Kidney tubule cell (primary cell): ENCODE data around the gene BSDC1.
"Not testable (repeated sequence)": the region's sequence is repeated elsewhere in the genome, so short reads cannot be mapped to it uniquely, and the experiment has no call there.

Experiments used
- DNase-seq: peaks from one replicate; pipeline ENCODE4 v3.0.0-alpha.2; 2018; ENCODE audit warnings: low spot score

The BSDC1 gene

GRCh38 chr1:32394141-32394889 lies at the start of gene BSDC1:
BSDC1 (minus strand) TSS chr1:32394441; CDS start chr1:32394414, 27 bp downstream.
- peak; percentile 99 for DNase-seq

- DNase-seq = not testable (repeated sequence)
Observed at GRCh38 chr1:32441467-32441866, 47.2 kb upstream of the BSDC1 start.

- DNase-seq = not testable (repeated sequence)
Observed at GRCh38 chr1:32438777-32439176, 44.5 kb upstream of the BSDC1 start.

GRCh38 chr1:32438136-32438535 lies 43.9 kb upstream of the BSDC1 start:
- no peak for DNase-seq

- DNase-seq = peak; percentile 70
Observed at GRCh38 chr1:32431736-32432400, 37.6 kb upstream of the BSDC1 start.

GRCh38 chr1:32427264-32427963 lies 33.2 kb upstream of the BSDC1 start:
- DNase-seq = no peak

GRCh38 chr1:32426489-32427255 lies 32.4 kb upstream of the BSDC1 start:
- peak; percentile 30 for DNase-seq

GRCh38 chr1:32421775-32422174 lies 27.5 kb upstream of the BSDC1 start:
- DNase-seq = no peak

- no peak for DNase-seq
Observed at GRCh38 chr1:32414186-32414886, 20.1 kb upstream of the BSDC1 start.

GRCh38 chr1:32413507-32414185 lies 19.4 kb upstream of the BSDC1 start:
- DNase-seq = peak; percentile 75

- DNase-seq = no peak
Observed at GRCh38 chr1:32411261-32411660, 17.0 kb upstream of the BSDC1 start.

- DNase-seq = peak; percentile 93
Observed at GRCh38 chr1:32406629-32407111, 12.4 kb upstream of the BSDC1 start.

GRCh38 chr1:32405672-32406467 lies 11.6 kb upstream of the BSDC1 start:
- peak; percentile 60 for DNase-seq

GRCh38 chr1:32404946-32405345 lies 10.7 kb upstream of the BSDC1 start:
- DNase-seq = no peak

GRCh38 chr1:32400876-32401631 lies 6.8 kb upstream of the BSDC1 start:
- DNase-seq = peak; percentile 84

- DNase-seq = no peak
Observed at GRCh38 chr1:32399843-32400242, 5.6 kb upstream of the BSDC1 start.

GRCh38 chr1:32398401-32398800 lies 4.2 kb upstream of the BSDC1 start:
- DNase-seq = peak; percentile 56

- DNase-seq = not testable (repeated sequence)
Observed at GRCh38 chr1:32396524-32396923, 2.3 kb upstream of the BSDC1 start.

GRCh38 chr1:32394890-32395432 lies 720 bp upstream of the BSDC1 start:
- DNase-seq = no peak
